Naive thymus-derived CD4-positive, alpha-beta T cell (primary cell): ENCODE data around the gene KRT5. TPM values are rescaled to one million over a fixed set of nuclear protein-coding genes. Genes with fewer than 3 reads are reported as not detected.
"Not testable (repeated sequence)": the region's sequence is repeated elsewhere in the genome, so short reads cannot be mapped to it uniquely, and the experiment has no call there.

Source experiments
- ATAC-seq: fragments of 150-1000 bp; cut with Tn5 transposase; 2 replicates; pipeline ENCODE4 v1.10.0; 2021; ENCODE audit warnings: mild to moderate bottlenecking, moderate library complexity
- CTCF ChIA-PET: fragments of 350-600 bp; sonication (Branson Sonifier 250); formaldehyde crosslinking; loops from one replicate; lab custom pipeline; 2021; ENCODE audit warnings: antibody characterized with exemption; lab: Charles Lee
- POLR2A ChIA-PET: fragments of 350-600 bp; sonication (Branson Sonifier 250); formaldehyde crosslinking; loops from one replicate; lab custom pipeline; 2021; ENCODE audit warnings: antibody characterized with exemption, inconsistent platforms; lab: Charles Lee
- DNase-seq, 9 donors: peaks; one replicate each; pipeline versions ENCODE4 v3.0.0 to v3.0.0-alpha.2; 2020 to 2022; ENCODE audit warnings: mixed read lengths in 1 of 9
- H3K27ac ChIP-seq: one replicate; pipeline ENCODE4 v1.7.0; 2013; ENCODE audit warnings: mild to moderate bottlenecking, low read depth, low read length, moderate library complexity
- H3K27me3 ChIP-seq, 2 donors: one replicate each; pipeline ENCODE4 v1.7.0; 2013; ENCODE audit warnings: low read length in 2 of 2, mild to moderate bottlenecking in 2 of 2, moderate library complexity in 2 of 2; ENCODE audit not compliant: control insufficient read depth in 2 of 2, insufficient read depth in 2 of 2
- H3K36me3 ChIP-seq, 3 experiments: 1 replicate in 2 of 3; 2 replicates in 1 of 3; pipeline ENCODE4 v1.7.0; 2013; ENCODE audit warnings: low read length in 3 of 3, mild to moderate bottlenecking in 3 of 3, moderate library complexity in 1 of 3; ENCODE audit not compliant: insufficient read depth in 3 of 3, control insufficient read depth in 2 of 3
- H3K4me1 ChIP-seq, 2 donors: one replicate each; pipeline ENCODE4 v1.7.0; 2013; ENCODE audit warnings: low read length in 2 of 2, mild to moderate bottlenecking in 2 of 2, moderate library complexity in 1 of 2; ENCODE audit not compliant: control insufficient read depth in 2 of 2, insufficient read depth in 2 of 2
- H3K4me3 ChIP-seq: 2 replicates; pipeline ENCODE4 v1.7.0; 2013; ENCODE audit warnings: mild to moderate bottlenecking, low read length
- H3K9me3 ChIP-seq, 3 experiments: 1 replicate in 2 of 3; 2 replicates in 1 of 3; pipeline ENCODE4 v1.7.0; 2013; ENCODE audit warnings: low read length in 3 of 3; ENCODE audit not compliant: control insufficient read depth in 2 of 3
- H3K27ac Mint-ChIP-seq, 9 donors: one replicate each; pipeline ENCODE4 v1.8.0; 2020 to 2022; ENCODE audit warnings: mixed read lengths in 9 of 9, mild to moderate bottlenecking in 8 of 9, moderate library complexity in 5 of 9, inconsistent platforms in 2 of 9
- H3K27me3 Mint-ChIP-seq, 5 donors: one replicate each; pipeline ENCODE4 v1.8.0; 2021 to 2022; ENCODE audit warnings: mixed read lengths in 5 of 5, mild to moderate bottlenecking in 1 of 5
- H3K36me3 Mint-ChIP-seq, 5 donors: one replicate each; pipeline ENCODE4 v1.8.0; 2020 to 2022; ENCODE audit warnings: mixed read lengths in 5 of 5, mild to moderate bottlenecking in 3 of 5, inconsistent platforms in 1 of 5
- H3K4me1 Mint-ChIP-seq, 7 donors: one replicate each; pipeline ENCODE4 v1.8.0; 2020 to 2022; ENCODE audit warnings: mixed read lengths in 7 of 7, mild to moderate bottlenecking in 3 of 7, inconsistent platforms in 1 of 7
- H3K4me3 Mint-ChIP-seq, 10 donors: one replicate each; pipeline ENCODE4 v1.8.0; 2020 to 2022; ENCODE audit warnings: mild to moderate bottlenecking in 10 of 10, mixed read lengths in 10 of 10, moderate library complexity in 6 of 10, inconsistent platforms in 2 of 10
- H3K9me3 Mint-ChIP-seq, 11 donors: one replicate each; pipeline ENCODE4 v1.8.0; 2020 to 2022; ENCODE audit warnings: mixed read lengths in 11 of 11, mild to moderate bottlenecking in 4 of 11, inconsistent platforms in 1 of 11, moderate library complexity in 1 of 11
- intact Hi-C, 2 donors: fragments of 100-400 bp; cut with micrococcal nuclease; formaldehyde crosslinking; loops; one replicate each; pipeline ENCODE4 v1.15.1; 2023
- polyA plus RNA-seq, 2 donors: library from polyadenylated mRNA; unstranded; fragments of 300-500 nt; fragmentation: Illumina TruSeq; gene quantifications; one replicate each; pipeline ENCODE4 v1.2.3, GENCODE V29; 2021
- total RNA-seq, 6 experiments: library from RNA in 5 of 6; stranded (reverse) in 5 of 6; gene quantifications; 1 replicate in 5 of 6; 2 replicates in 1 of 6; pipeline ENCODE4 v1.2.3 and lab custom pipeline; 2021 to 2026

The KRT5 gene
- total and polyA plus RNA-seq, 7 experiments from 2014 or later: 0.24 TPM; not detected in 6

- no peak overlapping the region for H3K4me3 Mint-ChIP-seq
- intact Hi-C loops: loop anchor here (5.0 to 10.0 kb wide), 2 partner anchors 133 to 356 kb away; no protein-coding TSS in a partner anchor
- ATAC-seq: no peak
- no peak overlapping the region for H3K27ac Mint-ChIP-seq
- H3K9me3 ChIP-seq: peaks cover 0 to 4% (median 0%) of the 10 kb centered on the region in 3 experiments
- H3K27me3 ChIP-seq: no peaks in the 10 kb centered on the region
- no peak for DNase-seq
- no peak overlapping the region for H3K27ac ChIP-seq
- no peaks in the 10 kb centered on the region for H3K36me3 ChIP-seq
- CTCF ChIA-PET: no interaction called here
- H3K4me1 ChIP-seq: no peaks in the 10 kb centered on the region
- H3K4me3 ChIP-seq: no peak overlapping the region
- peaks cover 0 to 16% (median 4%) of the 10 kb centered on the region in 11 donors for H3K9me3 Mint-ChIP-seq
- POLR2A ChIA-PET: no interaction called here
- H3K27me3 Mint-ChIP-seq: peaks cover 18 to 47% (median 39%) of the 10 kb centered on the region in 5 donors
- H3K36me3 Mint-ChIP-seq: peaks cover 0 to 6% (median 0%) of the 10 kb centered on the region in 5 donors
- peaks cover 0 to 3% (median 0%) of the 10 kb centered on the region in 7 donors for H3K4me1 Mint-ChIP-seq
These were observed 12.0 kb downstream of the KRT5 start for GRCh38 chr12:52508211-52508610.

- CTCF ChIA-PET: interaction anchor here (0.8 kb wide), 1 partner anchor 104 kb away, joined by 3 read pairs; no protein-coding TSS in a partner anchor
- Histone ChIP-seq H3K4me3 (no peak overlapping the region), H3K36me3 (no peaks in the 10 kb centered on the region), H3K4me1 (no peaks in the 10 kb centered on the region), H3K9me3 (peaks cover 0 to 4% (median 0%) of the 10 kb centered on the region in 3 experiments), H3K27me3 (no peaks in the 10 kb centered on the region), H3K27ac (no peak overlapping the region)
- Mint-ChIP-seq H3K9me3 (peaks cover 0 to 16% (median 4%) of the 10 kb centered on the region in 11 donors), H3K36me3 (peaks cover 0 to 6% (median 0%) of the 10 kb centered on the region in 5 donors), H3K4me3 (no peak overlapping the region), H3K4me1 (peaks cover 0 to 3% (median 0%) of the 10 kb centered on the region in 7 donors), H3K27me3 (peaks cover 18 to 49% (median 36%) of the 10 kb centered on the region in 5 donors), H3K27ac (no peak overlapping the region)
- POLR2A ChIA-PET: no interaction called here
- DNase-seq: peak in 5 of 9 donors; percentile 13 to 37 (median 26)
- intact Hi-C loops: loop anchor here (1.0 to 10.0 kb wide), 3 partner anchors 132 to 355 kb away; no protein-coding TSS in a partner anchor
- peak; percentile 60 for ATAC-seq
These were observed 13.1 kb downstream of the KRT5 start for GRCh38 chr12:52506858-52507715.

GRCh38 chr12:52502877-52503276 is 17.3 kb downstream of the KRT5 start:
- ChIA-PET POLR2A (no interaction called here), CTCF (no interaction called here)
- no peak overlapping the region for H3K4me3 Mint-ChIP-seq
- intact Hi-C loops: loop anchor here in 1 of 2 donors (10.0 kb wide), 1 partner anchor 128 kb away; no protein-coding TSS in a partner anchor
- Histone ChIP-seq H3K4me3 (no peak overlapping the region), H3K36me3 (no peaks in the 10 kb centered on the region), H3K4me1 (no peaks in the 10 kb centered on the region), H3K27ac (no peak overlapping the region), H3K9me3 (no peaks in the 10 kb centered on the region), H3K27me3 (no peaks in the 10 kb centered on the region)
- H3K36me3 Mint-ChIP-seq: no peaks in the 10 kb centered on the region
- no peak for DNase-seq
- no peak overlapping the region for H3K27ac Mint-ChIP-seq
- H3K4me1 Mint-ChIP-seq: peaks cover 0 to 3% (median 0%) of the 10 kb centered on the region in 7 donors
- ATAC-seq: no peak
- H3K27me3 Mint-ChIP-seq: peaks cover 12 to 48% (median 29%) of the 10 kb centered on the region in 5 donors
- peaks cover 0 to 5% (median 3%) of the 10 kb centered on the region in 11 donors for H3K9me3 Mint-ChIP-seq

DNA sequence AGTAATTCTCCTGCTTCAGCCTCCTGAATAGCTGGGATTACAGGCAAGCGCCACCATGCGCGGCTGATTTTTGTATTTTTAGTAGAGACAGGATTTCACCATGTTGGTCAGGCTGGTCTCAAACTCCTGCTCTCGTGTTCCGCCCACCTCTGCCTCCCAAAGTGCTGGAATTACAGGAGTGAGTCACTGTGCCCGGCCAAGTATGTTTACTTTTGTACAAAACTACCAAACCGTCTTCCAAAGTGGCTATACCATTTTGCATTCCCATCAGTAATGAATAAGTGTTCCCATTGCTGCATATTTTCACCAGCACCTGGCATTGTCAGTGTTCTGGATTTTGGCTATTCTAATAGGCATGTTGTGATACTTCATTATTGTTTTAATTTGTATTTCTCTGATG is 18.7 kb downstream of the KRT5 start:
- H3K27me3 Mint-ChIP-seq: peaks cover 6 to 38% (median 22%) of the 10 kb centered on the region in 5 donors
- no peaks in the 10 kb centered on the region for H3K27me3 ChIP-seq
- H3K27ac ChIP-seq: no peak overlapping the region
- no peak overlapping the region for H3K4me3 Mint-ChIP-seq
- peaks cover 0 to 5% (median 3%) of the 10 kb centered on the region in 11 donors for H3K9me3 Mint-ChIP-seq
- H3K36me3 ChIP-seq: no peaks in the 10 kb centered on the region
- H3K4me1 Mint-ChIP-seq: no peaks in the 10 kb centered on the region
- H3K4me1 ChIP-seq: no peaks in the 10 kb centered on the region
- H3K36me3 Mint-ChIP-seq: no peaks in the 10 kb centered on the region
- POLR2A ChIA-PET: no interaction called here
- H3K27ac Mint-ChIP-seq: no peak overlapping the region
- no peak overlapping the region for H3K4me3 ChIP-seq
- DNase-seq (no peak), ATAC-seq (no peak)
- no peaks in the 10 kb centered on the region for H3K9me3 ChIP-seq
- intact Hi-C loops: loop anchor here in 1 of 2 donors (10.0 kb wide), 1 partner anchor 127 kb away; no protein-coding TSS in a partner anchor
- CTCF ChIA-PET: interaction anchor here (0.6 to 0.7 kb wide), 2 partner anchors 88 to 288 kb away, joined by 3 to 5 read pairs; no protein-coding TSS in a partner anchor

GRCh38 chr12:52500574-52500973 is 19.6 kb downstream of the KRT5 start:
- H3K4me1 ChIP-seq, H3K27me3 ChIP-seq, H3K4me3 Mint-ChIP-seq, ATAC-seq, H3K4me1 Mint-ChIP-seq, H3K9me3 Mint-ChIP-seq, H3K36me3 ChIP-seq, H3K27ac ChIP-seq, H3K36me3 Mint-ChIP-seq, H3K27ac Mint-ChIP-seq, DNase-seq, POLR2A ChIA-PET, H3K9me3 ChIP-seq, H3K4me3 ChIP-seq: not testable (repeated sequence)
- H3K27me3 Mint-ChIP-seq: peaks cover 4 to 33% (median 18%) of the 10 kb centered on the region in 5 donors
- intact Hi-C loops: loop anchor here in 1 of 2 donors (10.0 kb wide), 1 partner anchor 126 kb away; no protein-coding TSS in a partner anchor
- CTCF ChIA-PET: interaction anchor here (0.7 to 1.2 kb wide), 3 partner anchors 89 to 379 kb away, joined by 3 to 5 read pairs (median 3); no protein-coding TSS in a partner anchor

DNA sequence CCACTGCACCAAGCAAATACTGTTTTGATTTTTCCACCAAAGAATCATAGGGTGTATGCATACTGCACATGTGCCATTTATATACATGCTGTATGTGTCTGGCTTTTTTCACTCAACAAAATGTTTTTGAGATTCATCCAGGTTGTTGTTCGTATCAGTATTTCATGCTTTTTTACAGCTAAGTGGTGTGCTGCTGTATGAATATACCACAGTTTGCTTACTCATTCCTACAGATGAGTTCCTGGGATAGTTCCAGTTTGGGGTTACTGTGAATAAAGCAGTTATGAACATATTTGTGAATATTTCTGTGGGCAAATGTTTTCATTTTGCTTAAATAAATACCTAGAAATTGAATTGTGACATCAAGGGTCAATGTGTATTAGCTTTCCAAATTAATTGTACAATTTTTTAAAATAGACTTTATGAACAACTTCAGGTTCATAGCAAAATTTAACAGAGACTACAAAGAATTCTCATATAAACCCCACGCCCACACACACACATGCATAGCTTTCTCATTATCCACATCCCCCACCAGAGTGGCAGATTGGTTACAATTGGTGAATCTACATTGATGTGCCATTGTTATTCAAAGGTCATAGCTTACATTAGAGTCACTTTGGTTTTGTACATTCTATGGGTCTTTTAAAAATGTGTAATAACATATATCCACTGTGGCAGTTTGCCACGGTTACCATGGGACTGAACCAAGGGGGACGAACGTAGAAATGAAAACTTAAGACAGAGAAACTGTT is 20.2 kb downstream of the KRT5 start:
- peaks cover 0 to 3% (median 0%) of the 10 kb centered on the region in 7 donors for H3K4me1 Mint-ChIP-seq
- H3K4me3 Mint-ChIP-seq: no peak overlapping the region
- no peak overlapping the region for H3K27ac Mint-ChIP-seq
- H3K27me3 Mint-ChIP-seq: peaks cover 0 to 33% (median 16%) of the 10 kb centered on the region in 5 donors
- H3K36me3 ChIP-seq: no peaks in the 10 kb centered on the region
- H3K9me3 ChIP-seq: no peaks in the 10 kb centered on the region
- H3K4me3 ChIP-seq: no peak overlapping the region
- POLR2A ChIA-PET: no interaction called here
- no peaks in the 10 kb centered on the region for H3K4me1 ChIP-seq
- no peak overlapping the region for H3K27ac ChIP-seq
- ATAC-seq: no peak
- no peak for DNase-seq
- CTCF ChIA-PET: interaction anchor here (1.0 to 1.2 kb wide), 2 partner anchors 100 to 380 kb away, joined by 3 read pairs; no protein-coding TSS in a partner anchor
- peaks cover 0 to 5% (median 3%) of the 10 kb centered on the region in 11 donors for H3K9me3 Mint-ChIP-seq
- intact Hi-C loops: loop anchor here in 1 of 2 donors (10.0 kb wide), 1 partner anchor 125 kb away; no protein-coding TSS in a partner anchor
- H3K36me3 Mint-ChIP-seq: no peaks in the 10 kb centered on the region
- H3K27me3 ChIP-seq: no peaks in the 10 kb centered on the region
